Right lung (tissue), 5 donors: ENCODE results near the gene CD34. TPM values are rescaled to one million over a fixed set of nuclear protein-coding genes. Genes with fewer than 3 reads are reported as not detected.
"Not testable (repeated sequence)": the region's sequence is repeated elsewhere in the genome, so short reads cannot be mapped to it uniquely, and the experiment has no call there.

Experiments
- DNase-seq, 2 donors: peaks; one replicate each; pipeline ENCODE4 v3.0.0-alpha.2; 2013
- polyA plus RNA-seq, 5 donors: library from polyadenylated mRNA; unstranded; fragments of 120-200 nt; gene quantifications; one replicate each; pipeline versions ENCODE4 v1.2.1 to v1.2.3, GENCODE V29; 2013; ENCODE audit warnings: inconsistent platforms in 1 of 5, low replicate concordance in 1 of 5; ENCODE audit not compliant: insufficient read length in 5 of 5, insufficient read depth in 1 of 5

CD34 gene
- polyA plus RNA-seq, 5 donors = 126 to 157 (median 146) TPM

DNA sequence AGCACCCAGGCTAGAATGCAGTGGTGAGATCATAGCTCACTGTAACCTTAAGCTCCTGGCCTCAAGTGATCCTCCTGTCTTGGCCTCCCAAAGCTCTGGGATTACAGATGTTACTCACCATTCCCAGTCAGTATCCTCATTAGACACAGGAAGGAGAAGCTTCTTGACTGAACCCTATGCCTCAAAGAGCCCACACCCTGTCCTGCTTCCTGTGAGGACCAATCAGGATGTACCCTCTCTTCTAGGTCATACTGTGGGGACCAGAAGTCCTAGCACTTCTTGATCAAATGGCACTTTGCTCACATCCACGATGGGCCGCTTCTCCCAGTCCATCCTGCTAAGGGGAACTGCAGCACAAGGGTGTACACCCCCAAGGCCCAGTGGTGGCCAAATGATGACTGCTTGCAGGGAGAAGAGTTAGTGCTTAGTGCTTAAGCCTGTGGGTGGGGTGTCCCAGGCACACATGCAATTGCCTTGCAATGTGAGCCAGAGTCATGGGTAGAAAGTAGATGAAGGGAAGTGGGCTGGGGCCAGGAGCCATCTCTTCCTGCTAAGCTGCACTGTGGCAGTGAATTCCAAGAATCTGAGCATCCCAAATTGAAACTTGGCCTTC lies 9.8 kb downstream of the CD34 start:
- no peak for DNase-seq

DNA sequence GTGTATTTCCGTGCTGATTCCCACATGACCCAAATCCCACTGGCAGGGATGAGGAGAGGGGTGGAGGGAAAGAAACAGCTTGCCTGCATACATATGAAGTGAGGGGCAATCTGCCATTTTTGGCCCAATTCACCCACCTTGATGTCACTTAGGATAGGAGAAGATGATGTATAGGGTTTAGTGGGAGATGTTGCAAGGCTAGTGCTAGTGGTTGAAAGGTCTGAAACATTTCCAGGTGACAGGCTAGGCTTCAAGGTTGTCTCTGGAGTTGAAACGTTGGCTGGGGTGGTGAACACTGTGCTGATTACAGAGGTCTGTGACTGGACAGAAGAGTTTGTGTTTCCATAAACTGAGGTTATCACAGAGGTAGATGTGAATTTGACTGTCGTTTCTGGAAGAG lies 12.1 kb downstream of the CD34 start:
- DNase-seq = no peak

DNA sequence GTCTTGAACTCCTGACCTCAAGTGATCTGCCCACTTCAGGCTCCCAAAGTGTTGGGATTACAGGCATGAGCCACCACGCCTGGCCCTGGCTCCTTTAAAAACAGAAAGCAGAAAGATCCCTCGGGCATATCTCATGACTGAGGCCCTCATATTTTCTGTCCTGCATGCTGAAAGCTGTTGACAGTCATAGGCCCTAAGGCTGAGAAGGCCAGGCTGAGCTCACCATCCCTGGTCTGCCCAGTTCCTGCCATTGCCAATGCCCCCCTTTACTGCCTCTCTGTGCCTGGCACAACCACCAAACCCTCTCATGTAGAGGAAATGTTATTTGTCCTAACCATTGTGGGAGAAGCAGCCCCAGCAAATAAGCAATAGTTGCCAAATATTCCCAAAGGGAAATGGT lies 12.7 kb downstream of the CD34 start:
- no peak for DNase-seq

DNA sequence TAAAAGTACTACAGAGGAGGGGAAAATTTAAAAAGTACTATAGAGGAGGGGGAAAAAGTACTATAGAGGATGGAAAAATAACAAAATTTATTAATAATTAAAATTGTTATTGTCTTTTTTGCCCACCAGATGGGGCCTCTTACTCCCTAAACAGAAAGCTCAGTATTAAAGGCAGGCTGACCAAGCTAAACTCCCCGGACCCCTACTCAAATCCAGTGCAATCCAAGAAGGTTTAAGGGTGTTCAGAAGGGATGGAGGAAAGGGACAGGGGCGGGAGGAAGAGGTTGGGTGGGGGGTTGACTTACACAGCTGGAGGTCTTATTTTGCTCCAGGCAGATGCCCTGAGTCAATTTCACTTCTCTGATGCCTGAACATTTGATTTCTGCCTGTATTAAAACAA lies 13.7 kb downstream of the CD34 start:
- no peak for DNase-seq

DNA sequence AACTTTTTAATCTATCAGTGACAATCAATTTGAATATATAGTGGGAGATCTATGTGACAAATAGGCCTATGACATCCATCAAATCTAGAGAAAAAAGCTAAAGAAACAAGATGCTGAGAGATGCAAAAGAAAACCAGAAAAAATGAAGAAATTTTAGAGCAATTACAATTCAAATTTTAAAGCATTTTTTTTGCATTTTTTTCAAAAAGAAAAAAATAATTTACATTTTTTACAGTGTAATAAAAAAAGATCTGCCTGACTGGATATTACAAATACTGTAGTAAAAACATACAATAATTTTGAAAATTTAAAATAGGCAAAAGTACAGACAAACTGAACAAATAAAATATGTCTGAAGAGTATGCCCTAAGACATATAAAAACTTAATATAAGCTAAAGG lies 14.4 kb downstream of the CD34 start:
- DNase-seq = no peak

DNA sequence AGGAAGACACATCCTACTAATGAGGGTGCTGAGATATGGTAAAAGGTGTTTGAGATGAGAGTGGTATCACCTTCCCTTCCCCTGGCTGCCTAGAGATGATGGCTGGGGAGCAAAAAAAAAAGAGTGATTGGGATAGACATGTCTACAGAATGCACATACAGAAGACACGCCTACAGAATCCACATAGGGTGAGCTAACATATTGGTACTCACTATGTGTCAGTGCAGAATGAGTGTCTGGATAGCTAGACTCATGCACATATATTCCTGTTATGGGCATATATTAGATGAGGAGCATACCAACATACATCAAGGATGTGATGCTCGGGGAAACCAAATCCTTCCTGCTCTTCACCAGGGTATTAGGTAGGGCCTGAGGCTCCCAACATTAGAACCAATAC lies 16.2 kb downstream of the CD34 start:
- no peak for DNase-seq

DNA sequence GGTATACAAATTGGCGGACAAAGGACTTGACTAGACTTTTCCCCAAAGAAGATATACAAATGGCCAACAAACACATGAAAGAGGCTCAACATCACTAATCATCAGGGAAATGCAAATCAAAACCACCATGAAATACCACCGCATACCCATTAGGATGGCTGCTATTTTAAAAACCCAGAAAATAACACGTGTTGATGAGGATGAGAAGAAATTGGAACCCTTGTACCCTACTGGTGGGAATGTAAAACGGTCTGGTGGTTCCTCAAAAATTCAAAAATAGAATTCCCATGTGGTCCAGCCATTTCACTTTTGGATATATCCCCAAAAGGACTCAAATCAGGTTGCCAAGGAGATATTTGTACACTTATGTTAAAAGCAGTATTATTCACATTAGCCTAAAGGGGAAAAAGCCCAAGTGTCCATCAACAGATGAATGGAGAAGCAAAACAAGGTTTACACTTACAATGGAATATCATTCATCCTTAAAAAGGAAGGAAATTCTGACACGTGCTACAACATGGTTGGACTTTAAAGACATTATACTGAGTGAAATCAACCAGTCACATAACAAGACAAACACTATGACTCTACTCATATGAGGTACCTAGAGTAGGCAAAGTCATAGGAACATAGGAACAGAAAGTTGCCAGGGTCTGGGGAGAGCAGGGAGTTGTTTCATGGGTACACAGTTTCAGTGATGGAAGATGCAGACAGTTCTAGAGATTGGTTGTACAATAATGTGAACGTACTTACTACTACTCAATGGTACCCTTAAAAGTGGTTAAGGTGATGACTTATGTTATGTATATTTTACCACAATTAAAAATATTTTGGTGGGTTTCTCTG lies 17.0 kb downstream of the CD34 start:
- no peak for DNase-seq

DNA sequence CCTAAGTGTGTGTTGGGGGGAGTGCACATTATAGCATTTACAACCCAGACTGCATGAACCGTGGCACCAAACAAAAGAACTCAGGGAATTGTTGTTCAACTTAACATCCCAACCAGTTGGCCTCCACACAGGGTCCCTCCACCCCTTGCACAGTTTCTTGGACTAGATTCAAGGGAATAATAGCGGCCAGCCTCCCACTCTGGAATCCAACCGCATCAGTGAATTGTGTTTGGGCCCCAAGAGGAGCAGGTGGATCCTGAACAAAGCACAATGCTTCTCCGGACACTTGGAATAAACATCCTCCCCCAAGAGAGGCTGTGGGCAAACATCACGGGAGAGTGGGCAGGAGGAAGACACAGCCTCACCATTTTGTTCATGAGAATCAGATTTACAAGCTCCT lies 18.2 kb downstream of the CD34 start:
- DNase-seq = no peak

DNA sequence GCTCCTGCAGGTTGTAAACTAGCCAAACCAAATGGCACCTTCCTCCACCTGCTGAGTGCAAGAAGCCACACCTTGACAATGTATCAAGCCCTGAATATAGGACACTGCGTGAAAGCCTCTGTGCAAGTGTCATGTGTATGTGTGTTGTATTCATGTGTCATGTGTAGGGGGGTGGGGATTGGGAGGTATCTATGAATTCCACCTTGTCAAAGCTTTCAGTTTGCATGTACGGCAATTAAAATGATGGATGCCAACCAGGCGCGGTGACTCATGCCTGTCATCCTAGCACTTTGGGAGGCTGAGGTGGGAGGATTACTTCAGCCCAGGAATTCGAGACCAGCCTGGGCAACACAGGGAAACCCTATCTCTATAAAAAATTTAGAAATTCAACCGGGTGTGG lies 19.8 kb downstream of the CD34 start:
- no peak for DNase-seq

DNA sequence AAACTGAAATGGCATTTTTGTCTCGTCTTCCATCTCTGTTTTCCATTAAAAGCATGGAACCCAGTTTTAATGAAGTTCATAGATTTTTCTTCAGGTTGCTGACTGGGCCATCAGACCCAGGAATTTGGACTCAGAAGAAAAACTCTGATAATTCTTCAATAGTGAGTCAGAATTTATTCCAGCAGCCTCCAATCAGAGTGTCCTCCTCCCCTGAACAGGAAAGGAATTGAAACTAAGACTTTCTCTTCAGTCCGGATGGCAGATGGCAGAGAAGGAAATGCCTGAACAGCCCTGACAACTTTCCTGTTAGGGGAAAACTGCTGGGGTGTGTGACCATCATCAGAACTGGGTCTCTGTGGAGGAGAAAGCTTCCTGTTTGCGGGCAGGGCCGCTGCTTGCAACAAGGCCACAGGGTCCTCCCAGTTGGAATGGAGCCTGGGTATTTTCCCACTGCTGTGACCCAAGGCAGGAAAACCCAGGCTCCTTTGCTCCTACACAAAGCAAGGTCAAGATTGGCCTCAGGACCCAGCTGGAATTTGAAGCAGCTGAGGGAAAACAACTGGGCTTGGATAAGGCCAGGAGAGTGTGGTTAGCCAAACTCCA lies 20.7 kb downstream of the CD34 start:
- no peak for DNase-seq

DNA sequence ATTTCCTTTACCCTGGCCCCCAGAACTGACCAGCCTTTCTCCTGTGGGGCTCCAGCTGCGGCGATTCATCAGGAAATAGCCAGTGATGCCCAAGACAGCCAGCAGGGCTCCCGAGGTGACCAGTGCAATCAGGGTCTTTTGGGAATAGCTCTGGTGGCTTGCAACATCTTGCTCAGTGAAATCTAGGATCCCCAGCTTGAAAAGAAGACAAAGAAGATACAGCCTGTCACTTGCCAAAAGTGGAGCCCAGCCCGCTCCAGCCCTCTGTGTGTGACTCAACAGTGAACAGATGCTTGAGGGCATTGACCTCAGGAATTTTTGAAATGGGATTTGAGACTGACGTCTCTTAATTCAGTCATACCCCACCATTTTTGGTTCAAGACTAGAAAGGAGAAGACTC lies 22.3 kb downstream of the CD34 start:
- no peak for DNase-seq

DNA sequence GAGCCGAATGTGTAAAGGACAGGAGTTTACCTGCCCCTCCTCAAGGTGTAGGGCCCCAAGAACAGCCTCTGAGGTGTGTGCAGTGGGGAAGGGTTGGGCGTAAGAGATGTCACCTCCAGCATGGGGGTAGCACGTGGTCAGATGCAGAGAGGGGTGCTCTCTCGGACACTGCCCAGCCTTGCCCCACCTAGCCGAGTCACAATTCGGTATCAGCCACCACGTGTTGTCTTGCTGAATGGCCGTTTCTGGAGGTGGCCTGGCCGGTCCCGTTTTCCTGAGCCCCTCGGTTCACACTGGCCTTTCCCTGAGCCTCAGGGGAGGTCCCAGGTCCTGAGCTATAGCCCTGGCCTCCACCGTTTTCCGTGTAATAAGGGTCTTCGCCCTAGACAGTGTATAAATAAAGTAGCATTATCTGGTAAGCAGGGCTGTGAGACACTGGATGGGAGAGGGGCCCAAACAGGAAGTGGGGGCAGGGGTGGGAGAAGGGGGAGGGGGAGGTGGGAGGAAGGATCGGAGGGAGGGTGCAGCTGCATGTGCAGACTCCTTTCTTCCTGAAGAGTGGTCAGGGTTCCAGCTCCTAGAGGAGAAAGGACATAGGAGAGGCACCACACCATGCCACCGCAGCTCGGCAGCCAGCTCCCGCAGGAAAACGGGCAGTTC lies 23.3 kb downstream of the CD34 start:
- DNase-seq = no peak

DNA sequence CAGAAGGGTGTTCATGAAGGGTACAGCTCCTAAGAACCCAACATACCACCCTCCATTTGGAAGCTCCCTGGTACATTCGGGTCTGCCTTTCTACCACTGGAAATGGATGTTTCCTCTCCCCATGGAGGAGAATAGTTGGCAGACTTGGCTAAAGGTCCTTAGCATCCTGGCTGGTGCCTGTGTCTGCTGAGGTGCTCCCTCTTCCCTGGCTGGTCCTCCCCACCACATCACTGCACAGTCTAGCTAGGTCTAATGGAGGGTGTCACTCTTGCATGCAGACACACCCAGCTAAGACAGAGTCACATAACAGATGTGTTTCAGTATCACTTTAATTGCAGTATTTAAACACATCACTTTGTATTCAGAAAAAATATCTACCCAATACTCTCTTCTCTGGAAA lies 24.7 kb downstream of the CD34 start:
- no peak for DNase-seq

DNA sequence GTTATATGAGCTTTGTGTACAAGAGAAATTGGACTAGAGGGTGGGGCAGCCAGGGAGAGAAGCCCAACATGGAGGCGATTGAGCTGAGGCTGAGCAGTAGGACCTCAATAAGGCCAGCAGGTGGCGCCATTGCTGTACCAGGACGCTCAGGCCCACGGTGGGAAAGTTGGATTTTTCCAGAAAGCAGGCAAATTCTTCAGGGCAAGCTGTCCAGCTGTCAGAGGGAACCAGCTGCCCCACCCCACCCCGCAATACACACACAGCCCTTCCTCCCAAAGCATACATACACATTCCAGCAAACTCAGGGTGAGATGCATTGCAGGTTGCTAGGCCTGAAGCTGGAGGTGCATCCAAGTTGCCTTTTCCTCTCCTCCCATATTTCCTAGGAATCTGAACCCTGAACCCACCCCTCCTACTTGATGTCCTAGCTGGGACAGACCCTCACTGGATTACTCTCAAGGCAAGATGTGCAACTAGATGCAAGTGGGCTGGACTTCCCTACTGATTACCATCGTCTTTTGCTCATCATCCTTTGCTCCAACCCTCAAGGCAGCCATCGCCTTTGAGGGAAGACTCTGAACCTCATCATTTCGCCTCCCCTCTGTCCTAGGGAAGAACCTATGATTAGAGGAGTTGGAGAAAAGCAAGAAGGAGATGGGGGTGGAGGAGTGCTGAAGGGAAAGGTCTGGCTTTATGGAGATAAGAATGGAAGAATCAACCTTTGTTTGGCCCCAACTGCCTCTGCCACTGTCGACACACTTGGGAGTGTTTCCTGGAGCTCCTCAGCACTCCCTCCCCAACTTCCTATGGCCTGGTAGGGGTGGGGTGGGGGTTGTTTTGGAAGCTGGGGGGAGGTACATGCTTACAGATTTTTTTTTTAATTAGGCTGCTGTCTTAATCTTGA lies 25.5 kb downstream of the CD34 start:
- peak; percentile 71 to 82 for DNase-seq

DNA sequence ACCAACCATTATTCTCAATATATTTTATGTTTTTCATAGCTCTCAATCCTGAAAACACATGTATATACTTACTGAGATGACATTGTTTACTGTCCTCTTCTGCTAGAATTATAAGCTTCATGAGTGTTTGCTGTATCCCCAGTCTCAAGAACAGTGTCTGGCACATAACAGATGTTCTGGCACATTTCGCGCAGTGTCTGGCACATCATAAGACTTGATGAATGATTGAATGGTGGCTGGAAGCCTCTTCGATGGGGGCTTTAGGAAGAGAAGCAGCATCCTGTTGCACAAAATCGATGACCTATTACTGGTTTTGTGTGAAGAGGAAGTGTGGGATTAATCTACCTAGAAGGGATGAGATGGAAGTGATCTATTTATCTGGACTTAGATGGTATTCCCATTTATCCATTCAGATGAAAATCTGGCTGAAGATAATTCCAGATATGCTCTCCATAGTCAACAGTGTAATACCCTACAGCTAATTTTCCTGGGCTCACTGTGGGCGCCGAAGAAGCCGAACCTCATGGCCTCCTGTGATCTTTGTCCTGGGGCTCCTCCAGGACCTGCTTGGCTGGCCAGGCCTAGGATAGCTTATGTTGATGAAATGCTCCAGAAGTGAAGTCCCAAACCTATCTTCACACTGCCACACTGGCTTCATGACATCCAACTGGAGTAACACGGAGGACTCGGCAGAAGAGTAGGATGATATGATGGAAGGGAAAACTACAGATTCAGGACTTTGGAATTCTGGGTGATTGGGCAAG lies 26.5 kb downstream of the CD34 start:
- DNase-seq = no peak

DNA sequence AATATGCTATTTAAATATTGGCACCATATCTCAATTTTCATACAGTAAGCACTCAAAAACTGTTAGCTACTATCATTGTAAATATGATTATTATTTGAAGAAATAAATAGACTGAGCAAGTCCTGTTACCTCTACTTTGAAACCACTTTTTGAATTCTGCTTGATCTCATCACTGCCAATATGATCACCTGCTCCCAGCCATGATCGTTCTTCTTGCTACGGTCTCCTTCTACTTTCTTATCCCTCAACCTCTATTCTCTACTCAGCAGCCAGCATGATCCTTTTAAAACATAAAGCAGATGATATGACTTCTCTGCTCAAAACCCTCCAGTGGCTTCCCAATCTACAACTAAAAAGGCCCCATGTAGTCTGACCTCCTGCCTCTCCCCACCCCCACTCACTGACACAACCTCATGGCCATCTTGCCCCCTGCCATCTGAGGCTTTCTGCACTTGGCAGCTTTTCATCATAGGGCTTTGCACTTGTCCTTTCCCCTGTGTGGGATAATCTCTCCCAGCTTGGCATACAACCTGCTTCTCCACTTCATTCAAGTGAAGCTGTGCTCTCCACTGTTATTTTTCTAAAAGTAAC lies 27.2 kb downstream of the CD34 start:
- DNase-seq = no peak

DNA sequence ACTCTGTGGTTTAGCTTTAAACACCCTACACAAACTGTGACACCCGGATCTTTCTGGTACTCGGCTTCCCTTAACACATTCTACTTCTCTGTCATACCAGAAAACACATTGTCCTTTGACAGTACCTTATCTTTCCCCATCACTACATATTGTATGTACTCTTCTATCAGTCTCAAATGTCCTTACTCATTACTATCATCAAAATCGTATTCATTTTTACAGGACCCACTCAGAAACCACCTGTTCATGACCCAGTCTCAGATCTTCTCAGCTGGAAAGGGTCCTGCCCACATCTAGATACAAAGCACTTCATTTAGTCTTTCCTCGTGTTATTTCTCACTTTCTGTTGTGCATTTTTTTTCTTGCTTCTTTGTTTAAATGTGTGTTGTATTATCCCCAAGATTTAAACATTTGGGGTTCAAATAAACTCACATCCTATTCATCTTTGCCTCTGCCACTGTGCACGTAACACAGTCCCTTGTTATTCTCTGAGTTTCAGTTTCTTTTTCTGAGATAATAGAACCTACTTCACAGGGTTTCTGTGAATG lies 27.7 kb downstream of the CD34 start:
- DNase-seq = no peak

DNA sequence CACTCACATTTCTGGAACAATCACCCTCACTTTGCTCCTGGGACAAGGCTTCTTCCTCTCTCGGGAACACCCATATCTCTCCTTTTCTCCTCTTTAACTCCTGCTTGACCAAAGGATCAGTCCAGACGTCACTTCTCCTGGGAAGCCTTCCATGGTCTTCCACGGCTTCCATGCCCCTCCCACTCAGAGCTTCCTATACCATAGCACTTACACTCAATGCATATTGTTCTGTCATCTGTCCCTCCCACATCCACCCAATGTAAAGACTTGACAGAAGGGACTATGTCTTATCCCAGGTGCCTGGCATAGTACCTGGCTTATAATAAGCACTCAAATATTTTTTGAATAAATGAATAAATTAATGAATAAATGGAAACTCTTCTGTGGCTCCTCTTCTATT lies 28.2 kb downstream of the CD34 start:
- no peak for DNase-seq

DNA sequence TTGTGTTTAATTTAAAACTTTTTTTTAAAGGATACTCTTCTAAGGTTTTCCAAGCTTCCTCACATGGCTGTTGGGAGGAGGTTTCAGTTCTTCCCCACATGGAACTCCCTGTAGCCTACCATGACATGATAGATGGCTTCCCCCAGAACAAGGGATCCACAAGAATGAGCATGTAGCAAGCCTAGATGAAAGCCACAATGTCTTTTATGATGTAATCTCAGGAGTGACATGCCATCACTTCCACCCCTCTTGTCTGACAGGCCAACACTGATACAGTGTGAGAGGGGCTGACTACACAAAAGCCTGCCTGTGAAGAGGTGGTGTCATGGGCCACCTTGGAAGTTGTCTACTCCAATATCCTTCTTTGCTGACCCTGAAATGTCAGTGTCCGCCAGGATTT lies 32.0 kb downstream of the CD34 start:
- no peak for DNase-seq

DNA sequence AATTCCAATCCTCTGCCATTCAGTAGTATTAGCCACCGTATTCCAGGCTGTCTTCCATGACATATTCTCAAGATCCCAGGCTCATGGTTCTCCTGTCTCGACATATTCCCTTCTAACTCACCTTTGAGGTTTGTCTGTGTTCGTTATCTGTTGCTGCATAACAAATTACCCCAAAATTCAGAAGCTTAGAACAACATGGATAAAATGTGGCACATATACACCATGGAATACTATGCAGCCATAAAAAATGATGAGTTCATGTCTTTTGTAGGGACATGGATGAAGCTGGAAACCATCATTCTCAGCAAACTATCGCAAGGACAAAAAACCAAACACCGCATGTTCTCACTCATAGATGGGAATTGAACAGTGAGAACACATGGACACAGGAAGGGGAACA lies 33.0 kb downstream of the CD34 start:
- not testable (repeated sequence) for DNase-seq
